Neural progenitor cell (in vitro differentiated cells): ENCODE data around the gene STK39. TPM values are rescaled to one million over a fixed set of nuclear protein-coding genes. Genes with fewer than 3 reads are reported as not detected.

Source experiments
- DNase-seq: peaks from one replicate; pipeline ENCODE4 v3.0.0-alpha.2; 2016; ENCODE audit warnings: low spot score
- H2AFZ ChIP-seq: fragments of 200-600 bp; sonication (generic); replicated peaks from 2 replicates; pipeline ENCODE4 v1.6.1; 2016; ENCODE audit warnings: antibody characterized with exemption
- H3F3A ChIP-seq: fragments of 200-600 bp; sonication (generic); 2 replicates; pipeline ENCODE4 v1.6.1; 2016; ENCODE audit warnings: antibody characterized with exemption, low read depth
- H3K27ac ChIP-seq: fragments of 200-600 bp; sonication (generic); 2 replicates; pipeline ENCODE4 v1.5.1; 2016; ENCODE audit warnings: mild to moderate bottlenecking
- H3K27me3 ChIP-seq: fragments of 200-600 bp; sonication (generic); 2 replicates; pipeline ENCODE4 v1.6.1; 2016; ENCODE audit warnings: mild to moderate bottlenecking, moderate library complexity
- H3K36me3 ChIP-seq: fragments of 200-600 bp; sonication (generic); 2 replicates; pipeline ENCODE4 v1.5.1; 2016
- H3K4me1 ChIP-seq: fragments of 200-600 bp; sonication (generic); 2 replicates; pipeline ENCODE4 v1.6.1; 2016; ENCODE audit warnings: mixed run types
- H3K4me2 ChIP-seq: fragments of 200-600 bp; sonication (generic); 2 replicates; pipeline ENCODE4 v1.6.1; 2016
- H3K4me3 ChIP-seq: fragments of 200-600 bp; sonication (generic); 2 replicates; pipeline ENCODE4 v1.5.1; 2016
- H3K79me2 ChIP-seq: fragments of 200-600 bp; sonication (generic); 2 replicates; pipeline ENCODE4 v1.6.1; 2016; ENCODE audit warnings: low read depth
- H3K9ac ChIP-seq: fragments of 200-600 bp; sonication (generic); 2 replicates; pipeline ENCODE4 v1.6.1; 2016
- H3K9me3 ChIP-seq: fragments of 200-600 bp; sonication (generic); 2 replicates; pipeline ENCODE4 v1.5.1; 2016; ENCODE audit warnings: low read depth
- H4K20me1 ChIP-seq: fragments of 200-600 bp; sonication (generic); 2 replicates; pipeline ENCODE4 v1.6.1; 2016; ENCODE audit warnings: low read depth
- H3K27ac Mint-ChIP-seq: 3 replicates; pipeline ENCODE4 v1.8.0; 2021; ENCODE audit warnings: mixed read lengths
- H3K27me3 Mint-ChIP-seq: 2 replicates; pipeline ENCODE4 v1.8.0; 2022; ENCODE audit warnings: low read depth, mild to moderate bottlenecking, inconsistent platforms, moderate library complexity, mixed read lengths; ENCODE audit not compliant: insufficient read depth
- H3K36me3 Mint-ChIP-seq: 3 replicates; pipeline ENCODE4 v1.8.0; 2021; ENCODE audit warnings: mixed read lengths
- H3K4me1 Mint-ChIP-seq: 3 replicates; pipeline ENCODE4 v1.8.0; 2021; ENCODE audit warnings: mixed read lengths
- H3K4me3 Mint-ChIP-seq: 3 replicates; pipeline ENCODE4 v1.8.0; 2021; ENCODE audit warnings: mild to moderate bottlenecking, moderate library complexity, mixed read lengths
- H3K9me3 Mint-ChIP-seq: 3 replicates; pipeline ENCODE4 v1.8.0; 2020; ENCODE audit warnings: mixed read lengths
- EZH2 ChIP-seq: fragments of 200-600 bp; sonication (generic); IDR thresholded peaks from 2 replicates; pipeline ENCODE4 v1.6.1; 2017; ENCODE audit warnings: antibody characterized with exemption, mild to moderate bottlenecking, moderate library complexity
- EZH2phosphoT487 ChIP-seq: fragments of 200-600 bp; sonication (generic); IDR thresholded peaks from 2 replicates; pipeline ENCODE4 v1.6.1; 2017; ENCODE audit warnings: antibody characterized with exemption
- total RNA-seq: library from RNA; depleted of rRNA; stranded (reverse); fragments of >200 nt; gene quantifications from 2 replicates; pipeline ENCODE4 v1.2.3, GENCODE V29; 2015; ENCODE audit warnings: low replicate concordance
- TF ChIP-seq, protein P1 (sequence below): fragments of 200-600 bp; sonication (generic); IDR thresholded peaks from 2 replicates; pipeline ENCODE4 v1.5.1; 2017; ENCODE audit warnings: antibody characterized with exemption, mild to moderate bottlenecking

The STK39 gene
- total RNA-seq, 1 donor from 2014 or later = 23.8 TPM

GRCh38 chr2:168135121-168135520 is 112.3 kb downstream of the STK39 start:
- H3F3A ChIP-seq = peaks cover 36% of the 10 kb centered on the region
- DNase-seq = no peak
- H3K4me1 ChIP-seq = peaks cover 41% of the 10 kb centered on the region
- Mint-ChIP-seq H3K36me3 (peaks cover 27% of the 10 kb centered on the region), H3K27ac (peak overlapping the region; percentile 55), H3K4me3 (no peak overlapping the region), H3K4me1 (peaks cover 80% of the 10 kb centered on the region), H3K9me3 (no peaks in the 10 kb centered on the region), H3K27me3 (no peaks in the 10 kb centered on the region)
- no peaks in the 10 kb centered on the region for H3K9me3 ChIP-seq
- no peak for TF ChIP-seq EZH2phosphoT487
- TF ChIP-seq EZH2 = no peak
- TF ChIP-seq, protein P1, sequence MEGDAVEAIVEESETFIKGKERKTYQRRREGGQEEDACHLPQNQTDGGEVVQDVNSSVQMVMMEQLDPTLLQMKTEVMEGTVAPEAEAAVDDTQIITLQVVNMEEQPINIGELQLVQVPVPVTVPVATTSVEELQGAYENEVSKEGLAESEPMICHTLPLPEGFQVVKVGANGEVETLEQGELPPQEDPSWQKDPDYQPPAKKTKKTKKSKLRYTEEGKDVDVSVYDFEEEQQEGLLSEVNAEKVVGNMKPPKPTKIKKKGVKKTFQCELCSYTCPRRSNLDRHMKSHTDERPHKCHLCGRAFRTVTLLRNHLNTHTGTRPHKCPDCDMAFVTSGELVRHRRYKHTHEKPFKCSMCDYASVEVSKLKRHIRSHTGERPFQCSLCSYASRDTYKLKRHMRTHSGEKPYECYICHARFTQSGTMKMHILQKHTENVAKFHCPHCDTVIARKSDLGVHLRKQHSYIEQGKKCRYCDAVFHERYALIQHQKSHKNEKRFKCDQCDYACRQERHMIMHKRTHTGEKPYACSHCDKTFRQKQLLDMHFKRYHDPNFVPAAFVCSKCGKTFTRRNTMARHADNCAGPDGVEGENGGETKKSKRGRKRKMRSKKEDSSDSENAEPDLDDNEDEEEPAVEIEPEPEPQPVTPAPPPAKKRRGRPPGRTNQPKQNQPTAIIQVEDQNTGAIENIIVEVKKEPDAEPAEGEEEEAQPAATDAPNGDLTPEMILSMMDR = no peak
- H3K9ac ChIP-seq = no peak overlapping the region
- no peak overlapping the region for H3K4me3 ChIP-seq
- no peaks in the 10 kb centered on the region for H3K27me3 ChIP-seq
- H3K36me3 ChIP-seq = no peaks in the 10 kb centered on the region
- no peak overlapping the region for H2AFZ ChIP-seq
- H3K79me2 ChIP-seq = no peaks in the 10 kb centered on the region
- H4K20me1 ChIP-seq = peaks cover 6% of the 10 kb centered on the region
- H3K27ac ChIP-seq = no peak overlapping the region
- no peak overlapping the region for H3K4me2 ChIP-seq

GRCh38 chr2:168134485-168134884 is 112.9 kb downstream of the STK39 start:
- no peaks in the 10 kb centered on the region for H3K27me3 Mint-ChIP-seq
- peaks cover 32% of the 10 kb centered on the region for H3F3A ChIP-seq
- H3K4me2 ChIP-seq = no peak overlapping the region
- H3K4me3 ChIP-seq = no peak overlapping the region
- H3K4me1 Mint-ChIP-seq = peaks cover 75% of the 10 kb centered on the region
- H3K4me3 Mint-ChIP-seq = no peak overlapping the region
- no peak overlapping the region for H2AFZ ChIP-seq
- no peak for DNase-seq
- TF ChIP-seq, protein P1 = no peak
- TF ChIP-seq EZH2 (no peak), EZH2phosphoT487 (no peak)
- no peak overlapping the region for H3K27ac ChIP-seq
- peaks cover 30% of the 10 kb centered on the region for H3K36me3 Mint-ChIP-seq
- H4K20me1 ChIP-seq = peaks cover 6% of the 10 kb centered on the region
- H3K9me3 ChIP-seq = no peaks in the 10 kb centered on the region
- H3K9me3 Mint-ChIP-seq = no peaks in the 10 kb centered on the region
- peaks cover 36% of the 10 kb centered on the region for H3K4me1 ChIP-seq
- no peaks in the 10 kb centered on the region for H3K27me3 ChIP-seq
- no peaks in the 10 kb centered on the region for H3K36me3 ChIP-seq
- no peaks in the 10 kb centered on the region for H3K79me2 ChIP-seq
- H3K27ac Mint-ChIP-seq = no peak overlapping the region
- H3K9ac ChIP-seq = no peak overlapping the region

DNA sequence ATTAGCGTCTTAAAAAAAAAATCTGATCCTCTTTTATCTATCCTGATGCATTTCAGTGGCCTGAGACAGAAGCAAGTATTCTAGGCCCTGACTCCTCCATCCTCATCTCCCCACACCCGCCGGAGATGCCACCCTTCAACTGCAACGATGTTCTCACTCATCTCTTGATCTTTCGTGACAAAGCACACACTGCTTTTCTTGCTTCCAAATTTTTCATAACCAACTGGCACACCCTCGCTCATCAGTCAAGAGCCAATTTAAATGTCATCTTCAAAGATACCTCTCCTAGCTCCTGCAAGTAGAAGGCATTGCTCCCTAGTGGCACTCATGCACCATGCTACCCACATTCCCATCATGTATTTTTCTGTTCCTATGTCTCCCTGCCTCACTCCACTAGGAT is 115.0 kb downstream of the STK39 start:
- H3K4me2 ChIP-seq = no peak overlapping the region
- H3K27me3 ChIP-seq = no peaks in the 10 kb centered on the region
- no peaks in the 10 kb centered on the region for H3K9me3 ChIP-seq
- no peak overlapping the region for H3K4me3 Mint-ChIP-seq
- no peak overlapping the region for H3K27ac Mint-ChIP-seq
- H3K79me2 ChIP-seq = no peaks in the 10 kb centered on the region
- no peak overlapping the region for H3K9ac ChIP-seq
- no peak overlapping the region for H2AFZ ChIP-seq
- H3F3A ChIP-seq = peaks cover 11% of the 10 kb centered on the region
- peaks cover 39% of the 10 kb centered on the region for H3K36me3 Mint-ChIP-seq
- no peaks in the 10 kb centered on the region for H3K36me3 ChIP-seq
- no peaks in the 10 kb centered on the region for H3K9me3 Mint-ChIP-seq
- H4K20me1 ChIP-seq = no peaks in the 10 kb centered on the region
- DNase-seq = no peak
- no peaks in the 10 kb centered on the region for H3K27me3 Mint-ChIP-seq
- no peak overlapping the region for H3K27ac ChIP-seq
- peaks cover 15% of the 10 kb centered on the region for H3K4me1 ChIP-seq
- H3K4me1 Mint-ChIP-seq = peaks cover 56% of the 10 kb centered on the region
- no peak for TF ChIP-seq EZH2phosphoT487
- no peak for TF ChIP-seq EZH2
- TF ChIP-seq, protein P1 = no peak
- no peak overlapping the region for H3K4me3 ChIP-seq
